ENCODE measurements around the gene MLLT10.

- no peak for TF ChIP-seq GATA2 (IDR thresholded peaks at IDR 0.05; ENCODE audit: low read depth, low read length)
- no peak for TF ChIP-seq GATA3 (IDR thresholded peaks at IDR 0.05; ENCODE audit: low read depth, low read length)
These were observed 222.7 kb downstream of the MLLT10 start for GRCh38 chr10:21756707-21757106.

Data from SH-SY5Y (cell line).